Umbilical cord (tissue), 2 donors: ENCODE data around the gene ECD. TPM values are rescaled to one million over a fixed set of nuclear protein-coding genes. Genes with fewer than 3 reads are reported as not detected.

ENCODE experiments used
- DNase-seq: peaks from one replicate; pipeline ENCODE4 v3.0.0-alpha.2; 2015; ENCODE audit warnings: low spot score
- total RNA-seq: library from RNA; depleted of rRNA; stranded (reverse); fragments of >200 nt; gene quantifications from one replicate; pipeline ENCODE4 v1.2.3, GENCODE V29; 2014; ENCODE audit warnings: low replicate concordance; ENCODE audit not compliant: insufficient read depth

Gene ECD
- total RNA-seq, 1 donor from 2014 or later = 26.5 TPM

GRCh38 chr10:73097305-73097670, 70.5 kb downstream of the ECD start:
- no peak for DNase-seq

GRCh38 chr10:73096449-73097304, 71.1 kb downstream of the ECD start, which contains the start of gene P4HA1:
TSS of gene P4HA1 (minus strand) at chr10:73096866. CDS start at chr10:73074883, 21,983 bp downstream.
- peak; percentile 99 for DNase-seq

- DNase-seq = peak; percentile 76
These were observed 71.8 kb downstream of the ECD start for GRCh38 chr10:73096041-73096448.

DNA sequence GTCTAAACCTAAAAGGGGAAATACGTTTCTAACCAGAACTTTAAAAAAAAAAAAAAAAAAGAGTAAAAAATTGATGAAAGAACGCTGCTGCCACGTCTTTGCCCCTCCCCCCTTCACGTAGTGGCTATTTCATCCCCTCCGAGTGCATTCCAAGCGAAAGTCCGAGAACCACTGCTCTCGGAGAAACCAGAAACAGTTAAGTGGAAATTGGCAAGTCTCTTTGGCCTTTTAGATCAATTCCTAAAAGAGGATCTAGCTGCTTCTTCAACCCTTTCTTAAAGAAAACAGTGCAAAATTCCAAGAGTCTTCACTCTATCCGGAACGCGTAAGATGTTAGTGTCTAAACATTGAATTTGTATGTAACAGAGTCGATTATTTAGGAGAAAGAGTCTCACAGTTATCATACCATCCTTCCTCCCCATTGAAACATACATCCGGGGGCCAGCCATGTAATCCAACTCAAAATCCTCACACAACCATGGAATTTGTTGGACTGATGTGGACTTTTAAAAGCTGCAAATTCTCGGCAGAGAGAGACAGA, 72.3 kb downstream of the ECD start:
- peak; percentile 91 for DNase-seq

DNA sequence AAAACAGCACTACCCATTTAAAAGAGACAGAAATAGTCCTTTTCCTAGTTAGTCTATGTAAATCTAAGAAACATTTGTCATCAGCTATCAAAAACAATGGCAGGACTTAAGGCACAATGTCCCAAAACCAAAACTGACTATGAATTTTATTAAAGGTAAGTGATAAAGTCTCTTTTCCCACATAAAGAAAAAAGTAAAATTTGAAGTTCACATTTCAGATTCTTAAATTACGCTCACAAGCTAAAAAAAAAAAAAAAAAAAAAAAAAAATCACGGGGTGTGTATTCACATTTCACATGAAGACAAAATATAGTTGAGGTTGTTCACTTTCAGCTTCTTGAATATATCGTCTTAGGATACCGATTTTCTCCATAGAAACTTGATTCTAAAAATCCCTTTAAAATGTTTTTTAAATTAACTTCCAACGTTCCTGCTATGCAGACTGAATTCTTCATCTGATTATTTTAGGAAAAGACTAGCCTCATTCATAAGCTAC, 72.8 kb downstream of the ECD start:
- no peak for DNase-seq

GRCh38 chr10:73093922-73094850, 73.6 kb downstream of the ECD start:
- peak; percentile 35 for DNase-seq

DNA sequence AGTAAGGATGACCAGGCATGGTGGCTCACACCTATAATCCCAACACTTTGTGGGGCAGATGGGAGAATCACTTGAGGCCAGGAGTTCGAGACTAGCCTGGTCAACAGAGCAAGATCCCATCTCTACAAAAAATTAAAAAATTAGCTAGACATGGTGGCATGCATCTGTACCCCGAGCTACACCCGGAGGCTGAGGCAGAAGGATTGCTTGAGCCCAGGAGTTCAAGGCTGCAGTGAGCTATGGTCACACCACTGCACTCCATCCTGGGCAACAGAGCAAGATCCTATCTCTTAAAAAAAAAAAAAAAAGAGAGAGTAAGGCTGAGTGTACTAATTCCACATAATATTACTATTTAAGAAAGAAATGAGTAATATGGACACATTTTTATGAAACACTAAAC, 75.0 kb downstream of the ECD start:
- DNase-seq = no peak

DNA sequence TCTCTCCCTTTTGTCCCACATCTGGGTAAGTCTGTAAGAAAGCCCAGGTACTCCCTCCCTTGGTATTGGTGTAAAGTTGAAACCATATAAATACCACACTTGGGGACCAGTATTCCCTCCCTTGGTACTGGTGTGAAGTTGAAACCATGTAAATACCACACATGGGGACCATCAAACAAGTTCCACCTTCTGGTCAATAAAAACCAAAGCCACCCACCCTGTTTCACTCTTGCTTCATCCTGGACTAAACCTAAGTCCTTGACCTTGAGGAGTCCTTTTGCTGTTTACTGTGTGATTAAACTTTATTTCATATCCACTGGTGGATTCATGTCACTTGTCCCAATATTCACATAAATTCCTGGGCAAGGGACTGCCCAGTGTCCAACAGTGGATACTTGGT, 79.5 kb downstream of the ECD start:
- DNase-seq = no peak

DNA sequence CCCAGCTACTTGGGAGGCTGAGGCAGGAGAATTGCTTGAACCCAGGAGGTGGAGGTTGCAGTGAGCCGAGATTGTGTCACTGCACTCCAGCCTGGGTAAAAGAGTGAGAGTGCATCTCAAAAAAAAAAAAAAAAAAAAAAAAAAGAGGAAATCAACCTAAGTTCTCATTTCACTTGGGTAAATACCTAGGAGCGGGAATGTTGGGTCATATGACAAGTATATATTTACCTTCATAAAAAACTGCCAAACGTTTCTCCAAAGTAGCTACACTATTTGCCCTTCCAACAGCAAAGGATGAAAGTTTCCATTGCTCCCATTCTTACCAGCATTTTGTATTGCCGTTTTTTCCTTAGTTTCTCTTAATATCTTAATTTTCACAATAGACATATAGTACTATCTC, 81.0 kb downstream of the ECD start:
- no peak for DNase-seq

GRCh38 chr10:73084209-73084608, 83.6 kb downstream of the ECD start:
- DNase-seq = no peak

Other genes with a start within 250 kb of the ECD start
- 0.72 TPM for gene PLA2G12B, start 213.2 kb downstream of the ECD start, total RNA-seq
- gene P4HA1, start 71.1 kb downstream of the ECD start, total RNA-seq = 288 TPM
- gene NUDT13, start 57.6 kb downstream of the ECD start, total RNA-seq = 8.4 TPM
- gene FAM149B1, start 111 bp upstream of the ECD start, total RNA-seq = 24.1 TPM
- gene DNAJC9, start 79.2 kb upstream of the ECD start, total RNA-seq = 23.6 TPM
- 24.3 TPM for gene MRPS16, start 84.6 kb upstream of the ECD start, total RNA-seq
- 6.5 TPM for gene CFAP70, start 190.9 kb upstream of the ECD start, total RNA-seq
- gene ANXA7, start 246.1 kb upstream of the ECD start, total RNA-seq = 61.9 TPM